GM06990 (cell line): ENCODE results near the gene ATOH8.

Experiments
- DNase-seq: peaks from one replicate; pipeline ENCODE4 v3.0.0-alpha.2; 2011; ENCODE audit not compliant: insufficient read length; ENCODE audit errors: extremely low read depth
- H3K27me3 ChIP-seq: replicated peaks from 2 replicates; pipeline ENCODE4 v1.6.0; 2011; ENCODE audit warnings: low read length; ENCODE audit not compliant: control insufficient read depth, insufficient read depth
- H3K36me3 ChIP-seq: 2 replicates; pipeline ENCODE4 v1.5.1; 2011; ENCODE audit warnings: low read length; ENCODE audit not compliant: control insufficient read depth, insufficient read depth
- H3K4me3 ChIP-seq: replicated peaks from 2 replicates; pipeline ENCODE4 v1.5.1; 2011; ENCODE audit warnings: low read depth, mild to moderate bottlenecking, control low read depth, low read length
- TF ChIP-seq, protein P1 (sequence below): IDR thresholded peaks from 2 replicates; pipeline ENCODE4 v1.5.1; 2011; ENCODE audit warnings: low read length, control low read depth, mild to moderate bottlenecking, inconsistent platforms; ENCODE audit not compliant: insufficient read depth, poor library complexity, severe bottlenecking

Gene ATOH8

DNA sequence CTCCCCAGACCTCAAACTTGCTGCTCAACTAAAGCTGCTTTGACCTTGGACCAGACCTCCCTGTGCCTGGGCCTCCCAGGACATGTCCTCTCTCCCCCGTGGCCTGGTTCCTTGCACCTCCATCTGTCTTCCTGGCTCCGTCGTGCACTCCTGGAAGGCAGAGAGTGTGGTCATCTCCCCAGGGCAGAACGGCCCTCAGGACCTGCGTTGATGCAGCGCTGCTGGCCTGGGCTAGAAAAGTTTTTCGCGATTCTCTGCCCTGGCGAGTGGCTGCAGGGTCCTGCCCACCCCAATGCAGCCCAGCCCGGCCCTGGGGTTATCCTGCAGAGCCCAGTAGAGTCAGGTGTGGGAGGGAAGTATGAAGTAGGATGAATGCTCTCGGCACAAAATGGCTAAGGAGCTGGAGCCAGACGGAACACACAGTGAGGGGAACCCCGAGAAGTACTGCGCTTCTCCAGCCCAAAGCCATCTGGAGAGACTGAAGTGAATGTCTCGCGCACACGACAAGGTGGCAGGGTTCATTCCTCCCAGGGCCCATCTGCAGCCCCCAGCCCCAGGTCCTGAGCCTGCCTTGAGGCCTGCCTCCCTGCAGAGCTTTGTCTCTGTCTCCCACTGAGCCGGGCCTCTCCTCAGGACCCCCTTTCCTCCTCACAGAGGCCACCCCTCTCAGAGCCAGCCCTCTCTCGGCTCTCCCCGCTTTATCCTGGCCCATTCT lies 41.7 kb downstream of the ATOH8 start:
- Histone ChIP-seq H3K36me3 (no peaks in the 10 kb centered on the region), H3K27me3 (peaks cover 4% of the 10 kb centered on the region), H3K4me3 (no peak overlapping the region)
- TF ChIP-seq, protein P1, sequence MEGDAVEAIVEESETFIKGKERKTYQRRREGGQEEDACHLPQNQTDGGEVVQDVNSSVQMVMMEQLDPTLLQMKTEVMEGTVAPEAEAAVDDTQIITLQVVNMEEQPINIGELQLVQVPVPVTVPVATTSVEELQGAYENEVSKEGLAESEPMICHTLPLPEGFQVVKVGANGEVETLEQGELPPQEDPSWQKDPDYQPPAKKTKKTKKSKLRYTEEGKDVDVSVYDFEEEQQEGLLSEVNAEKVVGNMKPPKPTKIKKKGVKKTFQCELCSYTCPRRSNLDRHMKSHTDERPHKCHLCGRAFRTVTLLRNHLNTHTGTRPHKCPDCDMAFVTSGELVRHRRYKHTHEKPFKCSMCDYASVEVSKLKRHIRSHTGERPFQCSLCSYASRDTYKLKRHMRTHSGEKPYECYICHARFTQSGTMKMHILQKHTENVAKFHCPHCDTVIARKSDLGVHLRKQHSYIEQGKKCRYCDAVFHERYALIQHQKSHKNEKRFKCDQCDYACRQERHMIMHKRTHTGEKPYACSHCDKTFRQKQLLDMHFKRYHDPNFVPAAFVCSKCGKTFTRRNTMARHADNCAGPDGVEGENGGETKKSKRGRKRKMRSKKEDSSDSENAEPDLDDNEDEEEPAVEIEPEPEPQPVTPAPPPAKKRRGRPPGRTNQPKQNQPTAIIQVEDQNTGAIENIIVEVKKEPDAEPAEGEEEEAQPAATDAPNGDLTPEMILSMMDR, result no peak
- no peak for DNase-seq

DNA sequence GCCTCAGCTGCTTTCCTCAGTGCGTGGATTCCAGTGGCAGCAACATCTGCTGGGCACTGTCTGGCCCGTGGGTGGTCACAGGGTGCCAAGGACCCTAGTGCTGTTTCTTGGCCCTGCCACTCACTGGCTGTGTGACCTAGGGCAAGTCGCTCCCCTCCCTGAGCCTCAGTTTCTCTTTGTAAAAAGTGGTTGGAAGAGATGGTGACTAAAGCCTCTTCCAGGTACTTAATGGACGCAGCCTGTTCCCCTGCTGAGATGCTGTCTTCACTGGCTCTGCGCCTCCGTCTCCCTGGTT lies 42.2 kb downstream of the ATOH8 start:
- DNase-seq, result no peak
- Histone ChIP-seq H3K27me3 (peaks cover 4% of the 10 kb centered on the region), H3K36me3 (no peaks in the 10 kb centered on the region), H3K4me3 (no peak overlapping the region)
- TF ChIP-seq, protein P1, result no peak

DNA sequence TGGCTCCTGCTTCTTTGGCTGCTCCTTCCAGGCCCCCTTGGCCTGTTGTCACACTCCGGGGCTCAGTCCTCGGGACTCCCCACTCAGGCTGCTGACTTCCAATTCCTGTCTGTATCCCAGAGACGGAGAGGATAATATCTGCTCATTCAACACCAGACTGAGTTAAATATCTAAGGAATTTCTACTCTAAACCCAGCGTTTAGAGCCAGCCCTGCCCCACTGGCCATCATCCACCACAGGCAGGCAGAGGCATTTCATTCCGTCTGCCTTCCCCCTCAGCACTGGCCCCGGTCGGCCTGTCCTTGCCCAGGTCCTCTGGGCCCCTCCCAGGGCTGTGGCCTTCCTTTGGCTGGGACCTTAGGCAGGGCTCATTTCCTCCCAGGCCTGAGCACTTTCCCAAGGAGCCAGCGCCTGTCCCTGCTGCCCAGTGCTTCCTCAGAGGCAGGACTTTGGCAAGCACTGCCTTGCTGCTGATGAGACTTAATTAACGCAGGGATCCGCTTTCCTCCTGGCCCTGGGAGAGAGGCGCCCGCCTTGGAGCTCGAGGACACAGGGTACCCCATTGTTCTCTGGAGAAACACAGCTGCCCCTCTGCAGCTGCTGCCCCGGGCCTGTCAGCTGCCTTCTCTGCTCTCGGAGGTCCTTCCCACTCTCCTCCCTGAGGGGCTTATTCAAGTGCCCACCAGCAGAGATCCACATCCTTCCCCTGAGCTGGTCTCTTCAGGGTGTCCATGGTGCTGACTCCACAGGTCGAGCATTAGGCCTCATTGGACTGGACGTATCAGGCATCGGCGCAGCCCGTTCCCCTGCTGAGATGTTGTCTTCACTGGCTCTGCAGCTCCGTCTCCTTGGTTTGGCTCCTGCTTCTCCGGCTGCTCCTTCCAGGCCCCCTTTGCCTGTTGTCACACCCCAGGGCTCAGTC lies 42.8 kb downstream of the ATOH8 start:
- Histone ChIP-seq H3K36me3 (no peaks in the 10 kb centered on the region), H3K4me3 (no peak overlapping the region), H3K27me3 (peaks cover 4% of the 10 kb centered on the region)
- no peak for DNase-seq
- TF ChIP-seq, protein P1, result no peak

DNA sequence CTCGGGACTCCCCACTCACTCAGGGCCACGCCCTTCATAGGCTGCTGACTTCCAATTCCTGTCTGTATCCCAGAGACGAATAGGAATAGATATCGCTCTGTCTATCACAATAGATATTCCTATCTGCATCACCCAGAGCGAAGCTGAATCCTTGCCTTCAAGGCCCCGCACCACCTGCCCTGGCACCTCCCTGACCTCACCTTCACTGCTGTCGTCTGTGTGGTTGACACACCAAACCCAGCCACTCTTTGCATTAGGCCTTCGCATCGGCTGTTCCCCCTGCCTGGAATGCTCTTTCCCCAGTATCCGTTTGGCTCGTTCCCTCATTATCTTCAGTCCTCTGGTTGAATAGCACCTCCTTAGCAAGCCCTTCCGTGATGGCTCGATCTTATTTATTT lies 43.5 kb downstream of the ATOH8 start:
- Histone ChIP-seq H3K36me3 (no peaks in the 10 kb centered on the region), H3K27me3 (peaks cover 1% of the 10 kb centered on the region), H3K4me3 (no peak overlapping the region)
- TF ChIP-seq, protein P1, result no peak
- DNase-seq, result no peak

DNA sequence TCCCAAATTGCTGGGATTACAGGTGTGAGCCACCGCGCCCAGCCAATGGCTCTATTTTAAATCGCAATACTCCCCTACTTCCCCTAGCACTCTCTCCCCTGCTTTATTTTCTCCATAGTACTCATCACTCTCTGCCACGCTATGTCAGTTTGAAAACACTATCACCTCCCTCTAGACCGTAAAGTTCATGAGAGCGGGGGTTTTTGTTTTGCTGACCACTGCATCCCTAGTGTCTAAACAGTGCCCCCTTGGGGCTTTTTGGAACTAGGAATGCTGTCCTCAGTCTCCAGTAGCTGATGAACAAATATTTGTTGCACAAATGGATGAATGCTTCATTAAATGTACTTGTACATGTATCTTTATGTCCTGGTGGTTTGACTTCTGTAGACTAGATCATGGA lies 44.1 kb downstream of the ATOH8 start:
- H3K36me3 ChIP-seq, result no peaks in the 10 kb centered on the region
- no peak overlapping the region for H3K4me3 ChIP-seq
- TF ChIP-seq, protein P1, result no peak
- H3K27me3 ChIP-seq, result peaks cover 1% of the 10 kb centered on the region; the same call in 1 of the 2 replicates
- no peak for DNase-seq
